Mucosa of gallbladder (tissue), 1 donor: ENCODE measurements around the gene MVK. TPM values are rescaled to one million over a fixed set of nuclear protein-coding genes. Genes with fewer than 3 reads are reported as not detected.

Source experiments
- DNase-seq: peaks from one replicate; pipeline ENCODE4 v3.0.0-alpha.2; 2020; ENCODE audit warnings: low spot score
- total RNA-seq: library from RNA; stranded (reverse); gene quantifications from one replicate; pipeline ENCODE4 v1.2.1, GENCODE V29; 2021
- donor health status: DM: no; HTN: no; CAD: no.

The MVK gene
- total RNA-seq, 1 donor from 2014 or later, result 40.5 TPM

GRCh38 chr12:109631751-109632150, 58.2 kb downstream of the MVK start:
- no peak for DNase-seq

- DNase-seq, result no peak
Observed at GRCh38 chr12:109632342-109632741, 58.7 kb downstream of the MVK start.

DNA sequence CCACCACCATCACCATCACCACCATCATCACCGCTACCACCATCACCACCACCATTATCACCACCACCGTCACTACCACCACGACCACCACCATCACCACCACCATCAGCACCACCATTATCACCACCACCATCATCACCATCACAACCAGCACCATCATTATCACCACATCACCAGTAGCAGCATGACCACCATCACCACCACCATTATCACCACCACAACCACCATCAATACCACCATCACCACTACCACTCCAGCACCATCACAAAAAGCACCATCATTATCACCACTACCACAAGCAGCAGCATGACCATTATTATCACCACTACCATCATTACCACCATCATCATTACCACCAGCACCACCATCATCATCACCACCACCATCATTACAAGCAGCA, 62.1 kb downstream of the MVK start:
- DNase-seq, result no peak

GRCh38 chr12:109637348-109637747, 63.8 kb downstream of the MVK start:
- DNase-seq, result no peak

DNA sequence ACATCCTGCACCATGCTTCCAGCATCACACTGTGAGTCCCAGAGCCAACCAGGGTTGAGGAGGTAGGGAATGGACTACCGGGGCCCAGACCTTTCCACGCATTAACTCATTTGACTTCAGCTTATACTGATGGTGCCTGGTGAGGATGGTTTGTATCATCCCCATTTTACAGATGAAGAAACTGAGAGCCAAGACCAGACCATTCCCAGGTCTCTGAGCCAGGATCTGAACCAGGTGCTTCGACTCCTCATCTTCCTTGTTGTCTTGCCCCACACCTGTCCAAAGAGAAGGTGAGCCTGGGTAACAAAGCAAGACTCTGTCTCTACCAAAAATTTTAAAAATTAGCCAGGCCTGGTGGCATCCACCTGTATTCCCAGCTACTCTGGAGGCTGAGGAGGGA, 64.4 kb downstream of the MVK start:
- no peak for DNase-seq

GRCh38 chr12:109638735-109639134, 65.1 kb downstream of the MVK start:
- no peak for DNase-seq

DNA sequence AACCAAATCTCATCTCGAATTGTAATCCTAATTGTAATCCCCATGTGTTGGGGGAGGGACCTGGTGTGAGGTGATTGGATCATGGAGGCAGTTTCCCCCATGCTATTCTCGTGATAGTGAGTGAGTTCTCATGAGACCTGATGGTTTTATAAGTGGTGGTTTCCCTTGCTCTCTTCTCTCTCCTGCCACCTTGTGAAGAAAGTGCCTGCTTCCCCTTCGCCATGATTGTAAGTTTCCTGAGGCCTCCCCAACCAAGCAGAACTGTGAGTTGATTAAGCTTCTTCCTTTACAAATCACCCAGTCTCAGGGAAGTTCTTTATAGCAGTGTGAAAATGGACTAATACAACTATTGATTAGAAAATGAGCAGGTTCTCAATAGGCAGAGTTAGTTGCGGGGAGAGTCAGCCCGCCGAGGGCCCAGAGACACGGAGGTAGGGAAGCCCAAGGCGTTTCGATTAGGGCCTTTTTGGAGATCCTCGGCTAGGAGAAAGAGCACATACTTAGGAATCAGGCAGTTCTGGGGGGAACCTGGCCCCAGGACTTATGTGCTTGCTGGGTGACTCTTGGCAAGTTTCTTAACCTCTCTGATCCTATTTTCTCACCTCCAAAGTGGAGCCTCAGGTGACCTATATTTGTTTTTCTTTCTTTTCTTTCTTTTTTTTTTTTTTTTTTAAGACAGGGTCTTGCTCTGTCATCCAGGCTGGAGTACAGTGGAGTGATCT, 65.7 kb downstream of the MVK start:
- no peak for DNase-seq

DNA sequence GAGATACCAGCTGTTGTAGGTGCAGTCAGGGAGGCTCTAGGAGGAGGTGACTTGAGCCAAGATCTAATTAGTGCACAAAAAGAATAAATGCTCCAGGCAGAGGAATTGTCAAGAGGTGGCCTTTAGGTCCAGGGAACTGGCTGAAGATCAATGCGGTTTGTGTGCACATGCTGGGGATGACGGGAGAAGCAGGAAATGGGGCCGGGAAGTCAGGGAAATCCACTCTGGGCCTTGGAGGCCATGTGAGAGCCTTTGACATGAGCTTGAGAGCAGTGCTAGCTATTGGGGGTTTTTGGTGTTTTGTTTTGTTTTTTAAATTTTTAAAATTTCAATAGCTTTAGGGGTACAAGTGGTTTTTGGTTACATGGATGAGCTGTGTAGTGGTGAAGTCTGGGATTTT, 67.4 kb downstream of the MVK start:
- DNase-seq, result no peak

DNA sequence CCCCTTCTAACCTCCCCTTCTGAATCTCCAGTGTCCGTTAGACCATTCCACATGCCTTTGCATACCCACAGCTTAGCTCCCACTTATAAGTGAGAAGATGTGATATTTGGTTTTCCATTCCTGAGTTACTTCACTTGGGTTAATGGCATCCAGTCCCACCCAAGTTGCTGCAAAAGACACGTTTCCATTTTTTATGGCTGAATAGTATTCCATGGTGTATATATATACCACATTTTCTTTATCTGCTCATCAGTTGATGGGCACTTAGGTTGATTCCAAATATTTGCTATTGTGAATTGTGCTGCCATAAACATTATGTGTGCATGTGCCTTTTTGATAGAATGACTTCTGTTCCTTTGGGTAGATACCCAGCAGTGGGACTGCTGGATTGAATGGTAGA, 67.8 kb downstream of the MVK start:
- DNase-seq, result no peak

- DNase-seq, result no peak
Observed at GRCh38 chr12:109642506-109643132, 69.0 kb downstream of the MVK start.

GRCh38 chr12:109645194-109645593, 71.6 kb downstream of the MVK start:
- no peak for DNase-seq

DNA sequence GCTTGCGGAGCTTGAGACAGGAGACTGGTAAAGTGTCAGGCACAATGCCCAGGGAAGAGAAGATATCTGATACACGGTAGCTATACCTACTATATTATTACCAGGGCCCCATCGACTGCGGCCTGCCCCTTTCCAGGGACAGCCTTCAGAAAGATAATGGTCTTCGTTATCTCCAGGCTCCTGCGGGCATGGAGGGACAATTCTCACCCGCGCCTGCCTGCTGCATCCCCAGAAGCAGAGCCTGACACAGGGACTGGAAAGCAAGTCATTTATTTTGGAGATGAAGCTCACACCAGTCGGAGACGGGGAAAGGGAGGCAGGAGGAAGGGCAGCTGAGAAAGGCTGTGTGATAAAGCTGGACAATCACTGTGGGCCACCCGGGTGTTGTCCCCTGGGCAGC, 72.1 kb downstream of the MVK start:
- no peak for DNase-seq

Other genes starting within 250 kb of the MVK start
- not detected for gene MYO1H, start 225.9 kb upstream of the MVK start, total RNA-seq
- 58.1 TPM for gene KCTD10, start 96.5 kb upstream of the MVK start, total RNA-seq
- gene UBE3B, start 96.2 kb upstream of the MVK start, total RNA-seq, result 48.5 TPM
- gene MMAB, start 290 bp upstream of the MVK start, total RNA-seq, result 58.3 TPM
- gene FAM222A, start 140.0 kb downstream of the MVK start, total RNA-seq, result 11.0 TPM